GM18858 (cell line): ENCODE measurements around the gene ANKRD33.

Experiments
- ATAC-seq: cut with Tn5 transposase; IDR thresholded peaks from one replicate; pipeline ENCODE4 v1.9.1; 2021; ENCODE audit not compliant: unreplicated experiment

The ANKRD33 gene

DNA sequence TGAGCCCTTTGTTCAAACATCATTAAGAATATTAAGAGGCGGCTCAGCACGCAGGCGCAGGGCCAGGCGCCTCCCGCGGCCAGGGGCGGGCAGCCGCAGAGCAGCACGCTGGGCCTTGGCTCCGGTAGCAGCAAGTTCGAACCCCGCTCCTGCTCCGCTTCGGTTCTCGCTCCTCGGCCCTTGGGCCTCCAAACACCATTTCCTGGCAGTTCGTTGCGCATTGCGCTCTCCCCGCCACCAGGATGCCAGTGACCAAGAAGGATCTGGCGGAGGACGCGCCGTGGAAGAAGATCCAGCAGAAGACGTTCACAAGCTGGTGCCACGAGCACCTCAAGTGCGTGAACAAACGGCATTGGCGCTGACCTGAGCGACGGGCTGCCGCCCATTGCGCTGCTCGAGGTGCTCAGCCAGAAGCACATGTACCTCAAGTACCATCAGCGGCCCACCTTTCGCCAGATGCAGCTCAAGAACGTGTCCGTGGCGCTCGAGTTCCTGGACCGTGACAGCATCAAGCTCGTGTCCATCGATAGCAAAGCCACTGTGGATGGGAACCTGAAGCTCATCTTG lies 12.5 kb downstream of the ANKRD33 start:
- ATAC-seq: no peak

DNA sequence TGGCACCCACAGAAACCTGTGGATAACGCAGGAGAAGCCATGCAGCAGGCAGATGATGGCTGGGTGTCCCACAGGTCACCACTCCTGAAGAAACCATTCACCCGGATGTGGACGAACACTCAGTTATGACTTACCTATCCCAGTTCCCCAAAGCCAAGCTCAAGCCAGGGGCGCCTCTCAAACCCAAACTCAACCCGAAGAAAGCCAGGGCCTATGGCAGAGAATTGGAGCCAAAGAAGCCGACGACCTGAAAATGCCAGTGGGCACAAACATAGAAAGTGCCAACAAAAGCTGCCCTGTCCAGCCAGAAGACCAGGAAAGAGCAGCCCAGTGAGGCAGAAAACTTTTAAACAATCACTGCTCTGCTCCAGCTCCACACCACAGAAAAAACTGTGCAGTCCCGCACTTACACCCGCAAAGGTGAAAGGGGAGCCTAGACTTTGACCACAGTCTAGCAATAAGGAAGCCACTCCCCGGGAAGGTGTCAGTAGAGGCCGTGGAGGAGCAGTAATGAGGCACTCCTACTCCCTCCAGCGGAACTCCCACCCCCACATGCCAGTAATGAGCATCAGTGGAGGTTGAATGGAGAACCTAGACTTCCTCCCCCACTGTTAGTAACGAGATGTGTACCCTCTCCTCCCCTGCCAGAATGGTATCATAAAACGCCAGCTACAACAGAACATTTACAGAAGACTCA lies 13.4 kb downstream of the ANKRD33 start:
- no peak for ATAC-seq

DNA sequence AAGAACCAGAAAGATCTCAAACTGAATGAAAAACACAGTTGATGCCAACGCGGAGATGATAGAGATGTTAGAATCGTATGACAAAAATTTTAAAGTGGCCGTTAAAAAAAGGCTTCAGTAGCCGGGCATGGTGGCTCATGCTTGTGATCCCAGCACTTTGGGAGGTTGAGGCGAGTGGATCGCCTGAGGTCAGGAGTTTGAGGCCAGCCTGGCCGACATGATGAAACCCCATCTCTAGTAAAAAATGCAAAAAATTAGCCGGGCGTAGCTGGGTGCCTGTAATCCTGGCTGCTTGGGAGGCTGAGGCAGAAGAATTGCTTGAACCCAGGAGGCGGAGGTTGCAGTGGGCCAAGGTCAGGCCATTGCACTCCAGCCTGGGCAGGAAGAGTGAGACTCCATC lies 14.0 kb downstream of the ANKRD33 start:
- no peak for ATAC-seq

- no peak for ATAC-seq
Measured at GRCh38 chr12:51904951-51905470, 17.1 kb downstream of the ANKRD33 start.

- ATAC-seq: no peak
Measured at GRCh38 chr12:51905471-51906429, 17.8 kb downstream of the ANKRD33 start.

- ATAC-seq: no peak
Measured at GRCh38 chr12:51906430-51907082, 18.7 kb downstream of the ANKRD33 start.

DNA sequence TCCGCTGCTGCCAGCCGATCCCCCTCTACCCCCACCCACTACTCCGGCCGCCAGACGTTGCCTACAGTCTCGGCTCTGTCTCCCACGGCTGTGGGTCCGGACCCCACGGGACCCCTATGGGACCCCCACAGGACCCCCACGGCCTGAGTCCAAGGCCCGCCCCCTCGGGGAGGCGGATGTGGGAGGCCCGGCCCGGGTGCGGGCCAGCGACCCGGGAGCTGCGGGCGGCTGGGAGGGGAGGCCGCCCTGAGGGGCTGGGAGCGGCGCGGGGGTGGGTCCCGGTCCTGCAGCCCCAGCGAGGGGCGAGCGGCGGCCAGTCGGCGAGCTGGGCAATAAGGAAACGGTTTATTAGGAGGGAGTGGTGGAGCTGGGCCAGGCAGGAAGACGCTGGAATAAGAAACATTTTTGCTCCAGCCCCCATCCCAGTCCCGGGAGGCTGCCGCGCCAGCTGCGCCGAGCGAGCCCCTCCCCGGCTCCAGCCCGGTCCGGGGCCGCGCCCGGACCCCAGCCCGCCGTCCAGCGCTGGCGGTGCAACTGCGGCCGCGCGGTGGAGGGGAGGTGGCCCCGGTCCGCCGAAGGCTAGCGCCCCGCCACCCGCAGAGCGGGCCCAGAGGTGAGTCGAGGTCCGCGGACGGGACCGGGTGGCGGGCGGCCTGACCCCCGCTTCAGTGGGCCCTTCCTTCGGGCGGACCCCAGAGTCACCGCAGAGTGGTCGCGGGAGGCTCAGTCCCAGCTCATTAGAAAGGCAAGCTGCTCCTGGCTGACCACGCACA lies 19.4 kb downstream of the ANKRD33 start, which contains the start of gene ACVRL1:
Gene ACVRL1 (plus strand): TSS at position 422 of the 773 bp plus-strand sequence. CDS start 4,971 bp downstream, outside the sequence.
- ATAC-seq: no peak

DNA sequence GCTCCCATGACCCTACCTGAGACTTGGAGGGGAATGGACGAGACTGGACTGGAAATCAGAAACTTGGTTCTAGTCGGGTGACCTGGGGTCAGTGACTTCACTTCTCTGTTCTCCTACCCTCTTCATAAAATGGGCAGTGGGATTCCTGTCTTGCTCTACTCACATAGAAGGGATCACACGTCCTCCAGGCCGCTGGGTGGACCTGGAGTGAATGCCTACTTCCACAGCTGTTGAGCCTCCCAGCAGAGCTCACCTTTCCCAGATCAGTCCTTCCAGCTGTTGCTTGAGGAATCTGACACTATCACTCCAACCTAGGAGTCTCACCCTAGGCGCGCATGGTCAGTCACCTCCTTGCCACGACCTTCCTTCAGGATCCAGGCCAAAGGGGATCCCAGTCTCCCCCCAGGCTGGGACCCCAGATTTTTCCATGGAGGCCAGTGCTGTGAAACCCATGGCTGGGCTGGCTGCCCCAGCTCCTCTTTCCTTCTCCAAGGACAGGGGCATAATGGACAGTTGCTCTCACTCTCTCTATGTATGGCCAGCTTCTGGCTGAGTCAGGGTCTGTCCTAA lies 20.0 kb downstream of the ANKRD33 start:
- no peak for ATAC-seq

DNA sequence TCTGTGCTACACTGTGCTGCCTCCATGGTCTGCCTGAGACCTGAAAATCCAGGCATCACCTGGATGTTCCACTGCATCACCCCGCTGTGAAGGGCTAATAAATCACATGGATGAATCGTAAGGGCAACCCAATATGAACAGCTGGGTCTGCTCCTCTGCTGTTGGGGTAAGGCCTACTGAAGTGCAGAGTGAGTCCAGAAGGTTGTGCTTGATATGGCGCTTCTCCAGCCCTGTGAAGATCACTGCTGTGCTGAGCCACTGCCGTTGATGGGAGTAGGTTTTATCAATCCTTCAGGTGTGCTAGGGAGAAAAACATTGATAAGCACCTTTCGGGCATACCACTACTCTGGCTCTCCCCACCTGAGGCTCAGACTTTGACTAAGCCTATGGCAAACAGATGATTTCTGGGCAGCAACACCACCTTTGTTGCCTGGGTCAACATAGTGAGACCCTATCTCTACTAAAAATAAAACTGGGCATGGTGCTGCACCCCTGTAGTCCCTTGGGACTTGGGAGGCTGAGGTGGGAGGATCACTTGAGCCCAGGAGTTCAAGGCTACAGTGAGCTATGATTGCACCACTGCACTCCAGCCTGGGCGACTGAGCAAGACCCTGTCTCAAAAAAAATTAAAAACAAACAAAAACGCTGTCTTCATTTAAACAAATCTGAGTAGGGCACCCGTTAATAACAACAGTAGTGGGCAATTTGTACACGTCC lies 21.1 kb downstream of the ANKRD33 start:
- ATAC-seq: no peak

DNA sequence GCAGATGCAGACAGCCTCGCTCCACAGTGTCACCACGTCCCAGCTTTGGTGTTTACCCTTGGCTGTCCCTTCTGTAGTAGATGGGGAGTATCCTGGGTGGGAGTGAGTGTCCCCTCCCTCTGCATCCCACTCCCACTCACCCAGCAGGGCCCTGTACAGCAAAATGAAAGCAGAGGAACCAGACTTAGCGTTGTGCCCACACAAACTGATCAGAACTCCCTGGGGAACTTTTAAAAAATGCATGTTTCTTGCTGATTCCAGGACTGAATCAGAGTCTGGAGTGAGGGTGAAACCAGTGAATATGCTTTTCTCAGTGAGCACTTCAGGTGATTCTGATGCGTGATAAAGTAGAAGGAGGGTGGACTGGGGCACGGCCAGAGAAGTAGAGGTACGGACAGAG lies 22.3 kb downstream of the ANKRD33 start:
- no peak for ATAC-seq

DNA sequence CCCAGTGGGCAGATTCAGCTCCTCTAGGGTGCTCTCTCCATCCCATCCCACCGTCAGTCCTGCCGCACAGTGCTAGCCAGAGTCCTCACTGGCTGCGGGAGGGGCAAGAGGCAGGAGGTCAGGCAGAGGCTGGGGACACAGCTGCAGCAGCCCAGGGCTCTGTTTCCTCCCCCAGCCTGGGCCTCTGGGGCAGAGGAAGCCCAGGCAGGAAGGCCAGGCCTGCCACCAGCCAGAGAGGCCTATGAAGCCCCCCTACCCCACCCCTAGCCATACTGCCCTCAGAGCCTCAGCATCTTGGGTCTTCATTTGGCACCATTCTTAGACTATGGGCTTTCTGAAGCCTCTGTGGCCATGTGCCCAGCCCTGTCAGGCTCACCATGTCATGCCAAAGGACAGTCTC lies 22.8 kb downstream of the ANKRD33 start:
- ATAC-seq: no peak

- ATAC-seq: no peak
Measured at GRCh38 chr12:51911307-51911706, 23.4 kb downstream of the ANKRD33 start.

GRCh38 chr12:51911788-51912711 lies 24.1 kb downstream of the ANKRD33 start:
- no peak for ATAC-seq

DNA sequence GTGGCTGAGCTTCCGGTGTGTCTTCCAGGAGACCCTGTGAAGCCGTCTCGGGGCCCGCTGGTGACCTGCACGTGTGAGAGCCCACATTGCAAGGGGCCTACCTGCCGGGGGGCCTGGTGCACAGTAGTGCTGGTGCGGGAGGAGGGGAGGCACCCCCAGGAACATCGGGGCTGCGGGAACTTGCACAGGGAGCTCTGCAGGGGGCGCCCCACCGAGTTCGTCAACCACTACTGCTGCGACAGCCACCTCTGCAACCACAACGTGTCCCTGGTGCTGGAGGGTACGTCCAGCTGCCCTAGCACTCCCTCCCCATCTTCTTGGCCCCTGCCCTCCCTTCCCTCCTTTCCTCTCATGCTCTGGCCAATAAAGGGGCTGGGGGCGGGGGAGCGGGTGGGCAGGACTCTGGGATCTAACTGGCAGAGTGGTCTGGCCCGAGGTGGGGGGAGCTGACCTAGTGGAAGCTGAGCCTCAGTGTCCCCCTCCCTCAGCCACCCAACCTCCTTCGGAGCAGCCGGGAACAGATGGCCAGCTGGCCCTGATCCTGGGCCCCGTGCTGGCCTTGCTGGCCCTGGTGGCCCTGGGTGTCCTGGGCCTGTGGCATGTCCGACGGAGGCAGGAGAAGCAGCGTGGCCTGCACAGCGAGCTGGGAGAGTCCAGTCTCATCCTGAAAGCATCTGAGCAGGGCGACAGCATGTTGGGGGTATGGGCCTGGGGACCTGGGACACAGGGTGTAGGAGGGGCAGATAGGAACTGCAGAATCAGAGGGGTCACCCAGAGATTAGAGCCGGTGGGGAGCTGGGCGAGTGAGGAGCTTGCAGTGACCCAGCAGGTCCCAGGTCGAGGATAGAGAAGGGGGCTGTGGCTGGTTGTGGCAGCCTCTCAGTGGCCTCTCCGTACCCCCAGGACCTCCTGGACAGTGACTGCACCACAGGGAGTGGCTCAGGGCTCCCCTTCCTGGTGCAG lies 25.4 kb downstream of the ANKRD33 start:
- no peak for ATAC-seq

DNA sequence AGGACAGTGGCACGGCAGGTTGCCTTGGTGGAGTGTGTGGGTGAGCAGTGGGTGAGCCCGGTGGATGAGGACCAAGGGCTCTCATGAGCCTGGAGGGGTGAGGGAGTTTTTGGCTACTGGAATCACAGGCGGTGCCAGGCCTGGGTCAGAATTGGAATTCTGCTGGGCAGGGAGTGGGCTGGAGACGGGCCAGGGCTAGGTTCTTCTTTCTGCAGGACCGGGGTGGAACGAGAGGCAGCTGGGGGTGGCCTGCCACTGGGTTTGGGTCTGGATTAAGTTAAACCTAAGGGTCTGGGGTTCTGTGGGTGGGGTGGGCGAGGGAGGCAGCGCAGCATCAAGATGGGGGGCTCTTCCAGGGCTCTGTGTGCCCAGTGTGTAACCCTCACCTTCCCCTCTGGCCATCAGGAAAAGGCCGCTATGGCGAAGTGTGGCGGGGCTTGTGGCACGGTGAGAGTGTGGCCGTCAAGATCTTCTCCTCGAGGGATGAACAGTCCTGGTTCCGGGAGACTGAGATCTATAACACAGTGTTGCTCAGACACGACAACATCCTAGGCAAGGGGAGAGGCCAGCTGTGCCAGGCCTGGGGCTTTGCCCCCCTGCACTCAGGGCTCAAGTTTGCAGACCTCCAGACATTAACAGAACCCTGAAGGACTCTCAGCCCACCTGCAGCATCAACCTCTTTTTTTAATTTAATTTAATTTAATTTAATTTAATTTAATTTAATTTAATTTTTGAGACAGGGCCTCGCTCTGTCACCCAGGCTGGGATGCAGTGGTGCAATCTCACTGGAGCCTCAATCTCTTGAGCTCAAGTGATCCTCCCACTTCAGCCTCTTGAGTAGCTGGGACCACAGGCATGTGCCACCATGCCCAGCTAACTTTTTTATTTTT lies 26.4 kb downstream of the ANKRD33 start:
- no peak for ATAC-seq

- no peak for ATAC-seq
Measured at GRCh38 chr12:51915003-51915625, 27.2 kb downstream of the ANKRD33 start.
